GM12878 (cell line): ENCODE data around the gene LMF1. TPM values are rescaled to one million over a fixed set of nuclear protein-coding genes. Genes with fewer than 3 reads are reported as not detected.
A peak's percentile ranks its signal among the peaks of the same experiment; 100 is the strongest.

ENCODE experiments used
- BACH1 ChIP-seq: fragments of 450-650 bp; IDR thresholded peaks from 2 replicates; pipeline ENCODE4 v1.6.1; 2017; ENCODE audit warnings: mild to moderate bottlenecking, borderline replicate concordance
- BHLHE40 ChIP-seq, 2 experiments: fragments of 450-650 bp in 1 of 2; IDR thresholded peaks; 2 replicates each; pipeline ENCODE4 v1.6.1; 2011 to 2017; ENCODE audit warnings: low read depth in 2 of 2, borderline replicate concordance in 1 of 2, improper control_type of control experiment in 1 of 2, low read length in 1 of 2, mild to moderate bottlenecking in 1 of 2
- CREM ChIP-seq: IDR thresholded peaks from 2 replicates; pipeline ENCODE4 v1.6.1; 2014; ENCODE audit warnings: antibody characterized with exemption, low read depth
- E4F1 ChIP-seq: fragments of 450-650 bp; IDR thresholded peaks from 2 replicates; pipeline ENCODE4 v1.6.1; 2018; ENCODE audit warnings: borderline replicate concordance, mild to moderate bottlenecking; ENCODE audit not compliant: partially characterized antibody
- FOXM1 ChIP-seq: IDR thresholded peaks from 2 replicates; pipeline ENCODE4 v1.6.1; 2012; ENCODE audit warnings: low read depth, mild to moderate bottlenecking, inconsistent platforms, low read length, moderate library complexity
- HDGF ChIP-seq: fragments of 450-650 bp; IDR thresholded peaks from 2 replicates; pipeline ENCODE4 v1.6.1; 2016; ENCODE audit warnings: antibody characterized with exemption
- KAT2A ChIP-seq: conservative IDR thresholded peaks from 2 replicates; pipeline ENCODE4 v1.6.1; 2011; ENCODE audit warnings: low read depth, low read length; ENCODE audit not compliant: control insufficient read depth
- LARP7 ChIP-seq: fragments of 450-650 bp; IDR thresholded peaks from 2 replicates; pipeline ENCODE4 v1.6.1; 2017; ENCODE audit warnings: mild to moderate bottlenecking
- MTA2 ChIP-seq: fragments of 450-650 bp; IDR thresholded peaks from 2 replicates; pipeline ENCODE4 v1.6.1; 2016; ENCODE audit warnings: low read depth, mild to moderate bottlenecking, moderate library complexity
- NBN ChIP-seq: fragments of 450-650 bp; IDR thresholded peaks from 2 replicates; pipeline ENCODE4 v1.6.1; 2016
- NR2C1 ChIP-seq: fragments of 450-650 bp; IDR thresholded peaks from 2 replicates; pipeline ENCODE4 v1.6.1; 2017; ENCODE audit warnings: antibody characterized with exemption, mild to moderate bottlenecking, moderate library complexity
- NR2F1 ChIP-seq: fragments of 450-650 bp; conservative IDR thresholded peaks from 2 replicates; pipeline ENCODE4 v1.6.1; 2017; ENCODE audit warnings: mild to moderate bottlenecking
- PBX3 ChIP-seq: IDR thresholded peaks from 2 replicates; pipeline ENCODE4 v1.6.1; 2011; ENCODE audit warnings: mild to moderate bottlenecking, low read depth, low read length, moderate library complexity; ENCODE audit not compliant: insufficient replicate concordance
- POLR2AphosphoS5 ChIP-seq: IDR thresholded peaks from 2 replicates; pipeline ENCODE4 v1.6.1; 2011; ENCODE audit warnings: mild to moderate bottlenecking, low read length, inconsistent platforms
- RUNX3 ChIP-seq: IDR thresholded peaks from 2 replicates; pipeline ENCODE4 v1.6.1; 2012; ENCODE audit warnings: low read length, inconsistent platforms
- SREBF1 ChIP-seq: IDR thresholded peaks from 2 replicates; pipeline ENCODE4 v1.6.1; 2012; ENCODE audit warnings: mild to moderate bottlenecking, low read length
- TAF1 ChIP-seq: IDR thresholded peaks from 2 replicates; pipeline ENCODE4 v1.6.1; 2011; ENCODE audit warnings: mild to moderate bottlenecking, low read depth, low read length, borderline replicate concordance
- USF2 ChIP-seq: IDR thresholded peaks from 2 replicates; pipeline ENCODE4 v1.6.1; 2011; ENCODE audit warnings: low read depth, low read length, improper control_type of control experiment, borderline replicate concordance
- WRNIP1 ChIP-seq: IDR thresholded peaks from 2 replicates; pipeline ENCODE4 v1.6.1; 2011; ENCODE audit warnings: low read depth, low read length, improper control_type of control experiment, borderline replicate concordance
- ZNF217 ChIP-seq: fragments of 450-650 bp; IDR thresholded peaks from 2 replicates; pipeline ENCODE4 v1.6.1; 2017; ENCODE audit warnings: antibody characterized with exemption, mild to moderate bottlenecking
- ZNF687 ChIP-seq: fragments of 450-650 bp; IDR thresholded peaks from 2 replicates; pipeline ENCODE4 v1.6.1; 2017; ENCODE audit warnings: mild to moderate bottlenecking, moderate library complexity
- polyA plus RNA-seq, 11 experiments: library from polyadenylated mRNA; depleted of rRNA in 4 of 11; unstranded in 6 of 11; stranded (reverse) in 5 of 11; fragments of >200 nt; fragmentation: Nextera tagmentation in 4 of 11; fragmentation: Illumina TruSeq in 1 of 11; extraction: Ambion mirVana in 4 of 11; extraction: Trizol in 1 of 11; gene quantifications; 1 replicate in 1 of 11; 2 replicates in 10 of 11; pipeline versions ENCODE4 v1.2.1 to v1.2.3, GENCODE V29; 2011 to 2016; ENCODE audit warnings: inconsistent platforms in 2 of 11, missing spikeins in 2 of 11, low read depth in 1 of 11
- total RNA-seq, 4 experiments: library from RNA; depleted of rRNA in 3 of 4; stranded (reverse); fragments of >200 nt in 3 of 4; fragmentation: Illumina TruSeq in 1 of 4; extraction: Trizol in 1 of 4; gene quantifications; 2 replicates each; pipeline versions ENCODE4 v1.2.1 to v1.2.3, GENCODE V29; 2013 to 2021
- TF ChIP-seq, protein P1 (sequence below): IDR thresholded peaks from 2 replicates; pipeline ENCODE4 v1.6.1; 2012; ENCODE audit warnings: low read depth, low read length, improper control_type of control experiment

Gene LMF1
- total and polyA plus RNA-seq, 10 of the 15 experiments (the other 5 are each of a cell fraction or from before 2014, with no cell fraction given) = 0.18 to 3.2 (median 1.4) TPM; not detected in 1

DNA sequence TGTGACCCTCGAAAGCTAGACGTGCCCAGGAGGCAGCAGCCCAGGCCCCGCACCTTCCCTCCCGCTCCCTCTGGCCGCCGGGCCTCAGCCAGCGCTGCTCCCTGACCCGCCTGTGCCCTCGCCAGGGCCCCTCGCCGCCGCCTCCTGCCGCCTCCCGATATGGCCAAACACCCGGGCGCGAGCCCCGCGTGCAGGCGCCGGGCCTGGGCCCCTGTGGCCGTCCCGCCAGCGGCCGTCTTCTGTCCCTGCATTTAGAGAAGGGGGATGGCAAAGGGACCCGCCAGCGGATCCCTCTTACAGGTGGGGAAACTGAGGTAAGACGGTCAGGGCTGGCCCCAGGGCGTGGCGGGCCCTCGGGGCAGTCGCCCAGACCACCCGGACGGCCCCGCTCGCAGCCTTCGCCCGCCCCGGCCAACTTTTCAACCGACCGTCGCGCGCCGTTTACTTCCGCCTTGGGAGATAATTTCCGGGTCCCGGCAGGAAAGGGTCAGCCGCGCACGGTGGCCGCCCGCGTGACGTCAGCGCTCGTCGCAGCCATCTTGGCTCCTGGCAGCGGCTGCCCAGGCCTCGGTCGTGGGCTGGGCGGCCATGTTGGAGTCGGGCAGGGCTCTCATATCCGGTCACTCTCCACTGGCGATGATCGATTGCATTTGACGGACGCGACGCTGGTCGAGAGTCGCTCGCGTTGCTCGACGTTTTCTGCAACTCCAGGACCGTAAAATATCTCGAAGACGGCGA is 163.3 kb downstream of the LMF1 start (continued):
- peak; percentile 74 for TF ChIP-seq E4F1
- TF ChIP-seq FOXM1 = no peak
- peak; percentile 96 for TF ChIP-seq CREM
- TF ChIP-seq RUNX3 = no peak
- peak; percentile 54; the same call in 1 of the 2 replicates for TF ChIP-seq LARP7
- TF ChIP-seq, protein P1, sequence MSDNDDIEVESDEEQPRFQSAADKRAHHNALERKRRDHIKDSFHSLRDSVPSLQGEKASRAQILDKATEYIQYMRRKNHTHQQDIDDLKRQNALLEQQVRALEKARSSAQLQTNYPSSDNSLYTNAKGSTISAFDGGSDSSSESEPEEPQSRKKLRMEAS = peak; percentile 62; the same call in 1 of the 2 replicates
- TF ChIP-seq TAF1 = peak; percentile 38; the same call in 1 of the 2 replicates
- TF ChIP-seq NBN = peak; percentile 91
- peak; percentile 96 for TF ChIP-seq NR2C1
- peak; percentile 72 for TF ChIP-seq ZNF687
- no peak for TF ChIP-seq WRNIP1
- peak; percentile 41; the same call in 1 of the 2 replicates for TF ChIP-seq SREBF1
- no peak for TF ChIP-seq USF2
- peak; percentile 68; the same call in 1 of the 2 replicates for TF ChIP-seq NR2F1
- TF ChIP-seq BHLHE40 (IDR thresholded peaks at IDR 0.05; ENCODE audit: borderline replicate concordance in 1 of 2, low read depth in 2 of 2, low read length in 1 of 2) = peak; percentile 41 to 75; a peak in 3 of 4 replicates
- TF ChIP-seq ZNF217 = 0 out of 2 replicates have a peak, but pooled peaks have one; percentile 40
- TF ChIP-seq BACH1 = 0 out of 2 replicates have a peak, but pooled peaks have one; percentile 2
- TF ChIP-seq HDGF = 0 out of 2 replicates have a peak, but pooled peaks have one; percentile 57
- peak; percentile 75; the same call in 1 of the 2 replicates for TF ChIP-seq POLR2AphosphoS5
- peak; percentile 88 for TF ChIP-seq PBX3
- peak; percentile 21 for TF ChIP-seq MTA2
- TF ChIP-seq KAT2A = no peak
